ENCODE measurements around the gene PLCB1. TPM values are rescaled to one million over a fixed set of nuclear protein-coding genes. Genes with fewer than 3 reads are reported as not detected.
A peak's percentile ranks its signal among the peaks of the same experiment; 100 is the strongest.

The PLCB1 gene
- total RNA-seq, 1 experiment from 2014 or later = 3.5 TPM

- no peak for DNase-seq (ENCODE audit: low spot score)
These were observed 402.5 kb downstream of the PLCB1 start for GRCh38 chr20:8534368-8535160.

GRCh38 chr20:8535403-8536261 is 403.6 kb downstream of the PLCB1 start:
- DNase-seq (ENCODE audit: low spot score) = peak; percentile 17

GRCh38 chr20:8536262-8536618 is 404.2 kb downstream of the PLCB1 start:
- DNase-seq (ENCODE audit: low spot score) = no peak

GRCh38 chr20:8540466-8540865 is 408.4 kb downstream of the PLCB1 start:
- no peak for DNase-seq (ENCODE audit: low spot score)

- DNase-seq (ENCODE audit: low spot score) = no peak
These were observed 410.0 kb downstream of the PLCB1 start for GRCh38 chr20:8542110-8542486.

GRCh38 chr20:8545212-8545611 is 413.1 kb downstream of the PLCB1 start:
- no peak for DNase-seq (ENCODE audit: low spot score)

GRCh38 chr20:8547035-8547650 is 415.1 kb downstream of the PLCB1 start:
- no peak for DNase-seq (ENCODE audit: low spot score)

- no peak for DNase-seq (ENCODE audit: low spot score)
These were observed 416.0 kb downstream of the PLCB1 start for GRCh38 chr20:8547968-8548588.

- DNase-seq (ENCODE audit: low spot score) = no peak
These were observed 417.1 kb downstream of the PLCB1 start for GRCh38 chr20:8549192-8549591.

- no peak for DNase-seq (ENCODE audit: low spot score)
These were observed 425.6 kb downstream of the PLCB1 start for GRCh38 chr20:8557711-8558110.

- DNase-seq (ENCODE audit: low spot score) = no peak
These were observed 430.3 kb downstream of the PLCB1 start for GRCh38 chr20:8562356-8562755.

- no peak for DNase-seq (ENCODE audit: low spot score)
These were observed 436.0 kb downstream of the PLCB1 start for GRCh38 chr20:8568075-8568474.

- no peak for DNase-seq (ENCODE audit: low spot score)
These were observed 437.7 kb downstream of the PLCB1 start for GRCh38 chr20:8569766-8570165.

- DNase-seq (ENCODE audit: low spot score) = no peak
These were observed 439.5 kb downstream of the PLCB1 start for GRCh38 chr20:8571611-8572010.

- no peak for DNase-seq (ENCODE audit: low spot score)
These were observed 441.6 kb downstream of the PLCB1 start for GRCh38 chr20:8573686-8574085.

- DNase-seq (ENCODE audit: low spot score) = no peak
These were observed 443.0 kb downstream of the PLCB1 start for GRCh38 chr20:8575114-8575513.

GRCh38 chr20:8578161-8578865 is 446.2 kb downstream of the PLCB1 start:
- no peak for DNase-seq (ENCODE audit: low spot score)

GRCh38 chr20:8579035-8579434 is 447.0 kb downstream of the PLCB1 start:
- no peak for DNase-seq (ENCODE audit: low spot score)

- no peak for DNase-seq (ENCODE audit: low spot score)
These were observed 449.5 kb downstream of the PLCB1 start for GRCh38 chr20:8581446-8582183.

GRCh38 chr20:8583012-8583565 is 451.0 kb downstream of the PLCB1 start:
- DNase-seq (ENCODE audit: low spot score) = no peak

All from HT-29 (cell line).